DND-41 (cell line): Measurements from ENCODE around the gene TP63.

Source experiments
- ATAC-seq: fragments of 200-7000 bp; cut with Tn5 transposase; 3 replicates; pipeline ENCODE4 v1.9.1; 2021; ENCODE audit warnings: low read depth; ENCODE audit not compliant: insufficient read depth
- DNase-seq: peaks from one replicate; pipeline ENCODE4 v3.0.0-alpha.2; 2020
- H2AFZ ChIP-seq: 2 replicates; pipeline ENCODE4 v1.6.0; 2012; ENCODE audit warnings: low read depth, low read length
- H3K27ac ChIP-seq: 2 replicates; pipeline ENCODE4 v1.5.1; 2012; ENCODE audit warnings: low read length, inconsistent platforms
- H3K27me3 ChIP-seq: fragments of 200-600 bp; sonication (generic); 2 replicates; pipeline ENCODE4 v1.6.0; 2012; ENCODE audit warnings: low read length, mild to moderate bottlenecking, inconsistent platforms; ENCODE audit not compliant: insufficient read depth, poor library complexity
- H3K36me3 ChIP-seq: 2 replicates; pipeline ENCODE4 v1.5.1; 2012; ENCODE audit warnings: low read length, inconsistent platforms; ENCODE audit not compliant: insufficient read depth
- H3K4me1 ChIP-seq: 2 replicates; pipeline ENCODE4 v1.5.1; 2012; ENCODE audit warnings: mild to moderate bottlenecking, low read length; ENCODE audit not compliant: insufficient read depth
- H3K4me2 ChIP-seq: 2 replicates; pipeline ENCODE4 v1.6.0; 2012; ENCODE audit warnings: mild to moderate bottlenecking, moderate library complexity, low read length, inconsistent platforms; ENCODE audit not compliant: insufficient read depth
- H3K4me3 ChIP-seq, 2 experiments: fragments of 200-600 bp in 1 of 2; shearing (Covaris generic) in 1 of 2; 2 replicates each; pipeline ENCODE4 v1.5.1; 2012 to 2016; ENCODE audit warnings: inconsistent platforms in 2 of 2, low read length in 2 of 2, mild to moderate bottlenecking in 2 of 2, low read depth in 1 of 2, moderate library complexity in 1 of 2
- H3K79me2 ChIP-seq: 2 replicates; pipeline ENCODE4 v1.6.0; 2012; ENCODE audit warnings: low read length, inconsistent platforms; ENCODE audit not compliant: insufficient read depth
- H3K9ac ChIP-seq: 2 replicates; pipeline ENCODE4 v1.6.0; 2012; ENCODE audit warnings: low read depth, mild to moderate bottlenecking, inconsistent platforms, low read length, moderate library complexity
- H3K9me3 ChIP-seq: 2 replicates; pipeline ENCODE4 v1.5.1; 2012; ENCODE audit warnings: low read length, moderate library complexity, mild to moderate bottlenecking, inconsistent platforms; ENCODE audit not compliant: insufficient read depth, severe bottlenecking
- H4K20me1 ChIP-seq: 2 replicates; pipeline ENCODE4 v1.6.0; 2012; ENCODE audit warnings: low read length; ENCODE audit not compliant: insufficient read depth
- EZH2 ChIP-seq: IDR thresholded peaks from 3 replicates; pipeline ENCODE4 v1.6.1; 2012; ENCODE audit warnings: borderline replicate concordance, low read depth, mild to moderate bottlenecking, moderate library complexity, low read length, inconsistent platforms; ENCODE audit not compliant: severe bottlenecking
- TF ChIP-seq, protein P1 (sequence below): IDR thresholded peaks from 2 replicates; pipeline ENCODE4 v1.5.1; 2012; ENCODE audit warnings: borderline replicate concordance, low read length, moderate library complexity, mild to moderate bottlenecking; ENCODE audit not compliant: poor library complexity, severe bottlenecking; ENCODE audit errors: extremely low read depth

TP63 gene

GRCh38 chr3:189836795-189837194 is 205.6 kb downstream of the TP63 start:
- Histone ChIP-seq H3K4me3 (no peak overlapping the region), H3K36me3 (no peaks in the 10 kb centered on the region), H3K9ac (no peak overlapping the region), H4K20me1 (no peaks in the 10 kb centered on the region), H3K4me1 (no peaks in the 10 kb centered on the region), H3K9me3 (no peaks in the 10 kb centered on the region), H3K27me3 (peaks cover 9% of the 10 kb centered on the region), H3K4me2 (no peak overlapping the region), H2AFZ (no peak overlapping the region), H3K27ac (no peak overlapping the region), H3K79me2 (no peaks in the 10 kb centered on the region)
- no peak for ATAC-seq
- no peak for DNase-seq
- TF ChIP-seq, protein P1, sequence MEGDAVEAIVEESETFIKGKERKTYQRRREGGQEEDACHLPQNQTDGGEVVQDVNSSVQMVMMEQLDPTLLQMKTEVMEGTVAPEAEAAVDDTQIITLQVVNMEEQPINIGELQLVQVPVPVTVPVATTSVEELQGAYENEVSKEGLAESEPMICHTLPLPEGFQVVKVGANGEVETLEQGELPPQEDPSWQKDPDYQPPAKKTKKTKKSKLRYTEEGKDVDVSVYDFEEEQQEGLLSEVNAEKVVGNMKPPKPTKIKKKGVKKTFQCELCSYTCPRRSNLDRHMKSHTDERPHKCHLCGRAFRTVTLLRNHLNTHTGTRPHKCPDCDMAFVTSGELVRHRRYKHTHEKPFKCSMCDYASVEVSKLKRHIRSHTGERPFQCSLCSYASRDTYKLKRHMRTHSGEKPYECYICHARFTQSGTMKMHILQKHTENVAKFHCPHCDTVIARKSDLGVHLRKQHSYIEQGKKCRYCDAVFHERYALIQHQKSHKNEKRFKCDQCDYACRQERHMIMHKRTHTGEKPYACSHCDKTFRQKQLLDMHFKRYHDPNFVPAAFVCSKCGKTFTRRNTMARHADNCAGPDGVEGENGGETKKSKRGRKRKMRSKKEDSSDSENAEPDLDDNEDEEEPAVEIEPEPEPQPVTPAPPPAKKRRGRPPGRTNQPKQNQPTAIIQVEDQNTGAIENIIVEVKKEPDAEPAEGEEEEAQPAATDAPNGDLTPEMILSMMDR: no peak
- TF ChIP-seq EZH2: no peak

DNA sequence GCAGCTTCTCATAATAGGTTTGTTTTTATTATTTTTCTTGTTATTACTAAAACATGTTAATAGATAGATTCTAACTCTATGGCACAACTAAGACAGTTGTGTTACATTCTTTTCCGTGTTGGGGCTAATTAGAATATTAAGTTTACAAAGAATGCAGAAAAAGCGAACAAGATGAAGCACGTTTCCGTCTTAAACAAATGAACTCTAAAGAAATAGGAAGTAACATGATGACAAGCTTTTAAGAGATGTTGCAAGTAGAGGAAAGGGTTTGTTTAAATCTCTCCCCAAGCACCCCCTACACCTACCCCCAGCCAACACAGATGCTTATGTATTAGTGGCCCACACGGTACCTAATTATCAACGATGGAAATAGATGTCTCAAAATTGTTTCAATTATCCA is 207.1 kb downstream of the TP63 start:
- H3K79me2 ChIP-seq: no peaks in the 10 kb centered on the region
- peaks cover 9% of the 10 kb centered on the region for H3K27me3 ChIP-seq
- no peak overlapping the region for H3K27ac ChIP-seq
- ATAC-seq (no peak), DNase-seq (no peak)
- TF ChIP-seq, protein P1: no peak
- TF ChIP-seq EZH2: no peak
- H3K36me3 ChIP-seq: no peaks in the 10 kb centered on the region
- H3K9me3 ChIP-seq: no peaks in the 10 kb centered on the region
- H3K9ac ChIP-seq: no peak overlapping the region
- no peaks in the 10 kb centered on the region for H4K20me1 ChIP-seq
- H3K4me1 ChIP-seq: no peaks in the 10 kb centered on the region
- H3K4me2 ChIP-seq: no peak overlapping the region
- H2AFZ ChIP-seq: no peak overlapping the region
- no peak overlapping the region for H3K4me3 ChIP-seq

- no peak overlapping the region for H3K27ac ChIP-seq
- DNase-seq (no peak), ATAC-seq (no peak)
- H3K9ac ChIP-seq: no peak overlapping the region
- H3K4me3 ChIP-seq: no peak overlapping the region
- peaks cover 9% of the 10 kb centered on the region for H3K27me3 ChIP-seq
- H3K4me1 ChIP-seq: no peaks in the 10 kb centered on the region
- no peak for TF ChIP-seq EZH2
- TF ChIP-seq, protein P1: no peak
- H4K20me1 ChIP-seq: no peaks in the 10 kb centered on the region
- no peaks in the 10 kb centered on the region for H3K9me3 ChIP-seq
- H3K79me2 ChIP-seq: no peaks in the 10 kb centered on the region
- H3K4me2 ChIP-seq: no peak overlapping the region
- no peaks in the 10 kb centered on the region for H3K36me3 ChIP-seq
- H2AFZ ChIP-seq: no peak overlapping the region
These were observed 208.4 kb downstream of the TP63 start for GRCh38 chr3:189839576-189839975.
